ENCODE data around the gene SP5.
"Not testable (repeated sequence)": the region's sequence is repeated elsewhere in the genome, so short reads cannot be mapped to it uniquely, and the experiment has no call there.

Gene SP5

GRCh38 chr2:170743530-170744239 lies 28.5 kb downstream of the SP5 start:
- no peak for DNase-seq (ENCODE audit: low read depth, low spot score)
- in situ Hi-C loops (cut with HindIII; ENCODE audit: low sequenced_read_pairs) = no loop called here
- no peak for TF ChIP-seq CTCF (IDR thresholded peaks at IDR 0.05; ENCODE audit: low read depth, low read length)
- no peak overlapping the region for H3K4me3 ChIP-seq (ENCODE audit: low read depth, low read length)

GRCh38 chr2:170744248-170745002 lies 29.3 kb downstream of the SP5 start:
- TF ChIP-seq CTCF (IDR thresholded peaks at IDR 0.05; ENCODE audit: low read depth, low read length) = no peak
- no peak for DNase-seq (ENCODE audit: low read depth, low spot score)
- in situ Hi-C loops (cut with HindIII; ENCODE audit: low sequenced_read_pairs) = no loop called here
- H3K4me3 ChIP-seq (ENCODE audit: low read depth, low read length) = no peak overlapping the region

- in situ Hi-C loops (cut with HindIII; ENCODE audit: low sequenced_read_pairs) = no loop called here
- no peak for TF ChIP-seq CTCF (IDR thresholded peaks at IDR 0.05; ENCODE audit: low read depth, low read length)
- H3K4me3 ChIP-seq (ENCODE audit: low read depth, low read length) = no peak overlapping the region
- no peak for DNase-seq (ENCODE audit: low read depth, low spot score)
Measured at GRCh38 chr2:170745305-170745704, 30.2 kb downstream of the SP5 start.

- no peak for TF ChIP-seq CTCF (IDR thresholded peaks at IDR 0.05; ENCODE audit: low read depth, low read length)
- peak; percentile 72 for DNase-seq (ENCODE audit: low read depth, low spot score)
- in situ Hi-C loops (cut with HindIII; ENCODE audit: low sequenced_read_pairs) = no loop called here
- no peak overlapping the region for H3K4me3 ChIP-seq (ENCODE audit: low read depth, low read length)
Measured at GRCh38 chr2:170747921-170748320, 32.8 kb downstream of the SP5 start.

GRCh38 chr2:170751555-170751954 lies 36.4 kb downstream of the SP5 start:
- in situ Hi-C loops (cut with HindIII; ENCODE audit: low sequenced_read_pairs); H3K4me3 ChIP-seq (ENCODE audit: low read depth, low read length); DNase-seq (ENCODE audit: low read depth, low spot score): not testable (repeated sequence)

- TF ChIP-seq CTCF (IDR thresholded peaks at IDR 0.05; ENCODE audit: low read depth, low read length) = no peak
- in situ Hi-C loops (cut with HindIII; ENCODE audit: low sequenced_read_pairs) = no loop called here
- no peak overlapping the region for H3K4me3 ChIP-seq (ENCODE audit: low read depth, low read length)
- DNase-seq (ENCODE audit: low read depth, low spot score) = no peak
Measured at GRCh38 chr2:170761572-170761971, 46.4 kb downstream of the SP5 start.

- in situ Hi-C loops (cut with HindIII; ENCODE audit: low sequenced_read_pairs) = no loop called here
- DNase-seq (ENCODE audit: low read depth, low spot score) = no peak
- TF ChIP-seq CTCF (IDR thresholded peaks at IDR 0.05; ENCODE audit: low read depth, low read length) = no peak
- no peak overlapping the region for H3K4me3 ChIP-seq (ENCODE audit: low read depth, low read length)
Measured at GRCh38 chr2:170762760-170763159, 47.6 kb downstream of the SP5 start.
